MM.1S (cell line): ENCODE data around the gene IQGAP2.

Experiments used
- DNase-seq: peaks from one replicate; pipeline ENCODE4 v3.0.0-alpha.2; 2015
- H2AFZ ChIP-seq: fragments of 300-600 bp; sonication (generic); 2 replicates; pipeline ENCODE4 v1.6.0; 2016; ENCODE audit warnings: antibody characterized with exemption, low read length
- H3F3A ChIP-seq: fragments of 300-600 bp; sonication (generic); 2 replicates; pipeline ENCODE4 v1.6.1; 2016; ENCODE audit warnings: mild to moderate bottlenecking, antibody characterized with exemption, low read length, moderate library complexity, mixed read lengths; ENCODE audit not compliant: insufficient read depth
- H3K27ac ChIP-seq: fragments of 300-600 bp; sonication (generic); 2 replicates; pipeline ENCODE4 v1.5.1; 2016; ENCODE audit warnings: mild to moderate bottlenecking, low read length
- H3K27me3 ChIP-seq: fragments of 300-600 bp; sonication (generic); replicated peaks from 2 replicates; pipeline ENCODE4 v1.6.0; 2016; ENCODE audit warnings: low read length; ENCODE audit not compliant: insufficient read depth
- H3K36me3 ChIP-seq: fragments of 300-600 bp; sonication (generic); replicated peaks from 2 replicates; pipeline ENCODE4 v1.6.1; 2016; ENCODE audit warnings: mild to moderate bottlenecking, low read length, mixed read lengths; ENCODE audit not compliant: insufficient read depth
- H3K4me1 ChIP-seq: fragments of 300-600 bp; sonication (generic); 2 replicates; pipeline ENCODE4 v1.6.1; 2016; ENCODE audit warnings: low read length, mixed read lengths
- H3K4me2 ChIP-seq: fragments of 300-600 bp; sonication (generic); 2 replicates; pipeline ENCODE4 v1.6.0; 2016; ENCODE audit warnings: low read depth, low read length
- H3K4me3 ChIP-seq: fragments of 300-600 bp; sonication (generic); 2 replicates; pipeline ENCODE4 v1.5.1; 2016; ENCODE audit warnings: low read length, mixed read lengths
- H3K79me2 ChIP-seq: fragments of 300-600 bp; sonication (generic); 2 replicates; pipeline ENCODE4 v1.6.1; 2016; ENCODE audit warnings: mixed run types, low read length, mixed read lengths
- H3K9ac ChIP-seq: fragments of 300-600 bp; sonication (generic); 2 replicates; pipeline ENCODE4 v1.6.1; 2016; ENCODE audit warnings: low read length, mixed read lengths
- H3K9me2 ChIP-seq: fragments of 300-600 bp; sonication (generic); replicated peaks from 2 replicates; pipeline ENCODE4 v1.6.1; 2016; ENCODE audit warnings: mild to moderate bottlenecking, low read length, mixed read lengths; ENCODE audit not compliant: insufficient read depth
- H3K9me3 ChIP-seq: fragments of 300-600 bp; sonication (generic); replicated peaks from 2 replicates; pipeline ENCODE4 v1.6.1; 2016; ENCODE audit warnings: mild to moderate bottlenecking, low read length, mixed read lengths; ENCODE audit not compliant: insufficient read depth
- H4K20me1 ChIP-seq: fragments of 300-600 bp; sonication (generic); 2 replicates; pipeline ENCODE4 v1.6.1; 2016; ENCODE audit warnings: mild to moderate bottlenecking, low read length, moderate library complexity, mixed read lengths; ENCODE audit not compliant: insufficient read depth
- CTCF ChIP-seq: fragments of 300-600 bp; sonication (generic); IDR thresholded peaks from 2 replicates; pipeline ENCODE4 v1.5.1; 2016; ENCODE audit warnings: antibody characterized with exemption, low read length, mixed read lengths
- EZH2 ChIP-seq: fragments of 300-600 bp; sonication (generic); optimal IDR thresholded peaks from 2 replicates; pipeline ENCODE3; 2017; ENCODE audit warnings: low read depth, mild to moderate bottlenecking, antibody characterized with exemption, low read length, mixed read lengths
- EZH2phosphoT487 ChIP-seq: fragments of 300-600 bp; sonication (generic); IDR thresholded peaks from 2 replicates; pipeline ENCODE4 v1.6.1; 2018; ENCODE audit warnings: antibody characterized with exemption, low read length

Gene IQGAP2

GRCh38 chr5:76413746-76414145 is 10.7 kb downstream of the IQGAP2 start:
- H3K4me3 ChIP-seq = no peak overlapping the region
- H2AFZ ChIP-seq = no peak overlapping the region
- no peaks in the 10 kb centered on the region for H3K27me3 ChIP-seq
- no peaks in the 10 kb centered on the region for H3K36me3 ChIP-seq
- H3K4me1 ChIP-seq = peaks cover 4% of the 10 kb centered on the region; the same call in 1 of the 2 replicates
- H3K79me2 ChIP-seq = peaks cover 99% of the 10 kb centered on the region
- DNase-seq = no peak
- H3K27ac ChIP-seq = no peak overlapping the region
- no peaks in the 10 kb centered on the region for H3K9me3 ChIP-seq
- H3K4me2 ChIP-seq = no peak overlapping the region
- no peaks in the 10 kb centered on the region for H3K9me2 ChIP-seq
- no peaks in the 10 kb centered on the region for H3F3A ChIP-seq
- no peak overlapping the region for H3K9ac ChIP-seq
- peaks cover 4% of the 10 kb centered on the region; the same call in 1 of the 2 replicates for H4K20me1 ChIP-seq
- no peak for TF ChIP-seq CTCF
- no peak for TF ChIP-seq EZH2phosphoT487
- no peak for TF ChIP-seq EZH2

GRCh38 chr5:76414788-76415187 is 11.7 kb downstream of the IQGAP2 start:
- no peak for DNase-seq
- Histone ChIP-seq H3K9ac (no peak overlapping the region), H3K9me3 (no peaks in the 10 kb centered on the region), H3K27ac (no peak overlapping the region), H3K4me2 (no peak overlapping the region), H2AFZ (no peak overlapping the region), H3F3A (no peaks in the 10 kb centered on the region), H4K20me1 (peaks cover 4% of the 10 kb centered on the region; the same call in 1 of the 2 replicates), H3K36me3 (no peaks in the 10 kb centered on the region; the same call in 1 of the 2 replicates), H3K4me1 (peaks cover 3% of the 10 kb centered on the region; the same call in 1 of the 2 replicates), H3K4me3 (no peak overlapping the region), H3K27me3 (no peaks in the 10 kb centered on the region), H3K9me2 (no peaks in the 10 kb centered on the region), H3K79me2 (peaks cover 97% of the 10 kb centered on the region)
- no peak for TF ChIP-seq CTCF
- no peak for TF ChIP-seq EZH2
- no peak for TF ChIP-seq EZH2phosphoT487

GRCh38 chr5:76415855-76416254 is 12.8 kb downstream of the IQGAP2 start:
- H3K9me3 ChIP-seq = no peaks in the 10 kb centered on the region
- H3K79me2 ChIP-seq = peaks cover 96% of the 10 kb centered on the region
- H3K27me3 ChIP-seq = no peaks in the 10 kb centered on the region
- no peak overlapping the region for H3K9ac ChIP-seq
- H2AFZ ChIP-seq = no peak overlapping the region
- H3K4me3 ChIP-seq = no peak overlapping the region
- peaks cover 4% of the 10 kb centered on the region; the same call in 1 of the 2 replicates for H4K20me1 ChIP-seq
- TF ChIP-seq EZH2phosphoT487 (no peak), CTCF (no peak), EZH2 (no peak)
- H3K27ac ChIP-seq = no peak overlapping the region
- no peaks in the 10 kb centered on the region; the same call in 1 of the 2 replicates for H3K36me3 ChIP-seq
- H3K4me2 ChIP-seq = no peak overlapping the region
- no peaks in the 10 kb centered on the region for H3K4me1 ChIP-seq
- no peaks in the 10 kb centered on the region for H3F3A ChIP-seq
- no peaks in the 10 kb centered on the region for H3K9me2 ChIP-seq
- no peak for DNase-seq
